Epithelial cell of prostate (primary cell): ENCODE data around the gene USE1.
A peak's percentile ranks its signal among the peaks of the same experiment; 100 is the strongest.

Experiments
- DNase-seq: peaks from one replicate; pipeline ENCODE4 v3.0.0-alpha.2; 2011; ENCODE audit warnings: low read depth, low spot score
- H3K27ac ChIP-seq: fragments of 450-650 bp; 2 replicates; pipeline ENCODE4 v1.5.1; 2017; ENCODE audit warnings: mild to moderate bottlenecking

USE1 gene

DNA sequence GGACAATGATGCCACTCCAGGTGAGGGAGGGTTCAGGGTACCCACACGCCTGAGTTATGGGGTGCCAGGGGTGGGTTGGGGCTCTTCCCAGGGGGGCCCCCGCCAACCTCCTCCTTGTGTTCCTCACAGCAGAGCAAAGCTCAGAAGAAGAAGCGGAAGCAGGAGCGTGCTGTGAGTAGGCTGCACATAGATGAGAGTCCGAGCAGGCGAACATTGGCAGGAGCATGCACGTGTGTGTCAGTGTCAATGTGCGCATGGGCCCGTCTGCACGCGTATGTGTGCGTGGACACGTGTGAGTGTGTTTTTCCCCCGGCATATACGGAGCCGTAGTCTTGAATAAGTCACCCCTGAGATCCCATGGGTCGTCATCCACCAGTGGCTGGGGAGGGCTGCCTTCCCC lies 12.4 kb upstream of the USE1 start:
- no peak overlapping the region for H3K27ac ChIP-seq
- DNase-seq = no peak

DNA sequence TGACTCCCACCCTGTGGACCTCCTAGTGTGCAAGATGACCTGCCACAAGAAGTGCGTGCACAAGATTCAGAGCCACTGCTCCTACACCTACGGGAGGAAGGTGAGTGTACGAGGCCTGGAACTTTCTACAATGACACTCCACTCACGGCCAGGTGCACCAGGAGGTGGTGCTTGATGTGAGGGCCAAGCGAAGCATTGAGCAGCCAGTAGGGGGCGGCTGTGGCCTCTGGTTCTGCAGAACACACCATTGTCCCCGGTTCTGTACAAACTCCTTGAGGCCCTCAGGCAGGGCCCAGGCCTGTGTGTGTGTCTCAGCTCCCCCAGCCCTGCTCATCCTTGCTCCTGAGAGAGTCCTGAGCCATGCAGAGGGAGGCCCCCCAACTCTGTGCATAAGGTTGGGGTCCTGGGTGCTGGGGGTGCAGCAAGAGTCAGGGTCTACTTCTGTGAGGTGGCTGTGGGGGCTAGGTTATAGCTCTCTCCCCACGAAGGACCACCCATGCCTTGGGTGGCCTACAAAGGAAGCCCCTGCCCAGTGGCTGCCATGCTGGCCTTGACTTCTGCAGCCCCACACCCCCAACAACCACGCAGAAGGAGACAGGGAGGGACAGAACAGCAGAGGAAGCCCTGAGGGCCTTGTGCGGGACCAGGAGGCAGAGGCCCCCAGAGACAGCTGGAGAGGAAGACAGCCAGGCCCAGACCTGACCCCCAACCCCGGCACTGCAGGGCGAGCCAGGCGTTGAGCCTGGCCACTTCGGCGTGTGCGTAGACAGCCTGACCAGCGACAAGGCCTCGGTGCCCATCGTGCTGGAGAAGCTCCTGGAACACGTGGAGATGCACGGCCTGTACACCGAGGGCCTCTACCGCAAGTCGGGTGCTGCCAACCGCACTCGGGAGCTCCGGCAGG lies 9.7 kb upstream of the USE1 start:
- DNase-seq = no peak
- no peak overlapping the region for H3K27ac ChIP-seq

DNA sequence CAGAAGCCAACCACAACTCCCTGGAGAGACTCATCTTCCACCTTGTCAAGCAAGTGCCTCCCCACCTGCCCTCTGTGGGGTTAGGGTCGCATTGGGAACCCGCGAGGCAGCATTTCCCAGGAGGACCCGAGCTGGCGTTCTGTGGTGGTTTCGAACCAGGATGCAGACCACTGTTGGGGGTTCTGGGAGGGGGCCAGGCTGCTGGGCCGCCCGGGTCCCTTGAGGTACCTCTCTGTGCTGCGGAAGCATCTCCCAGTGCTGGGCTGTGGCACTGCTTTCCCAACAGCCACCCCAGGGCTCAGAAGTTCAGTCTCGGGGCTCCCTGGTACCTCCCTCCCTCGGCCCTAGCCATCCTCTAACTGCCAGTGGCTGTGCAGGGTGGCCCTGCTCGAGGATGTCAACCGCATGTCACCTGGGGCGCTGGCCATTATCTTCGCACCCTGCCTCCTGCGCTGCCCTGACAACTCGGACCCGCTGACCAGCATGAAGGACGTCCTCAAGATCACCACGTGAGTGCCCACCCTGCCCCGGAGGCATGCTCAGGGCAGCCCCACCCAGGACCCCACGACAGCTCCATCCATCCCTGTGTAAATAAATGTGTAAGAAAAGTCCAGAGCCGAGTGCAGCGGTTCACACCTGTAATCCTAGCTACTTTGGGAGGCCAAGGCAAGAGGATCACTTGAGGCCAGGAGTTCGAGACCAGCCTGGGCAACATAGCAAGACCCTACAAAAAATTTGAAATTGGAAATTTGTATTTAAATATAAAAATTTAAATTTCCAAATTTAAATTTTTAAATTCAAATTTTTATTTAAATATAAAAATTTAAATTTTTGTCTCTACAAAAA lies 8.2 kb upstream of the USE1 start:
- no peak for DNase-seq
- H3K27ac ChIP-seq = no peak overlapping the region

DNA sequence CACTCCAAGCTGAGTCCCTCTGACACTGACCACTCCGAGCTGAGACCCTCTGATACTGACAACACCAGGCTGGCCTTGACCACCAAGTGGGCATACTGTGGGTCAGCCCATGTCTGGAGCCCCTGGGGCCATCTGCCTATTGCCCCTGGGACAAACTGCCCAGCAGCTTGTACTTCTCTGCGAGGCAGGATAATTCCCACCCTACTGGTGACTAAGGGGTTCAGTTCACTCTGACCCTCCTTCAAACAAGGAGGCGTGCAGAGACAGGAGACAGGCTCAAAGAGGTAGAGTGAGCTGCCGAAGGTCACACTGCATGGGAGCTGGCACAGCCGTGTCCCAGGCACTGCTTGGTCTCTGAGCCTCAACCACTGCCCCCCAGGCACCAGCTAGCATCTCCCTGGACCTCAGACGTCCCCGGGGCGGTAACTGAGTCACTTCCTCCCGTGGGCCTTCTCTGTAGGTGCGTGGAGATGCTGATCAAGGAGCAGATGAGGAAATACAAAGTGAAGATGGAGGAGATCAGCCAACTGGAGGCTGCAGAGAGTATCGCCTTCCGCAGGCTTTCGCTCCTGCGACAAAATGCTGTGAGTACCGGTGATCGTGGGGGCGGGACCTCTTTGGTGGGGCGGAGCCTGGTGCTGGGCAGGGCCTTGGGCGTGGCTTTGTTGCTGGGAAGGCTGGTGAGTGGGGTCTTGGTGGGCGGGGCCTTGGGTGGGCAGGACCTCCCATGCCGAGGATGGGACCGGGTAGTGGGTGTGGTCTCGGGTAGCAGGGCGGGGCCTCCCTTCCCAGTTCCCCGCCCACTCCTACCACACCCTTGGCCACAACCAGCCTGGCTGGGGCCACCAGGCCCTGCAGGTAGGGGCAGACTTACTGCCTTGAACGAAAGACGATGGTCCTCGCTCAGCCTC lies 5.8 kb upstream of the USE1 start:
- DNase-seq = no peak
- no peak overlapping the region for H3K27ac ChIP-seq

DNA sequence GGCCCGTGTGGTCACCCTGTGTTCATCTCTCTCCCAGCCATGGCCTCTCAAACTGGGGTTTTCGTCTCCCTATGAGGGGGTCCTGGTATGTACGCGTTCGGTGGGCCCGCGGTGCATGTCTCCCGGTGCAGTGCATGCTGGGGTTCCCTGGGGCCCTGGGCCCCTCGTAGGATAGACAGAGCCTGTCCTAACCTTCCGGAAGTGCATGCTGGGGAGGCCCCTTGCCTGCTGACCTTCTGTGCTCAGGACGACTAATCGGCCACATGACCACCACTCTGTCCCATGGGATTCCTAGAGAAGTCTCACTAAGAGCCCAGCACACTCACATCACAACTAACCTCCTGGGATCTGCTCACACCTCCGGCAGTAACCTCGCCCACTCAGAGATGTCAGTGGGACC lies 4.9 kb upstream of the USE1 start:
- H3K27ac ChIP-seq = no peak overlapping the region
- no peak for DNase-seq

DNA sequence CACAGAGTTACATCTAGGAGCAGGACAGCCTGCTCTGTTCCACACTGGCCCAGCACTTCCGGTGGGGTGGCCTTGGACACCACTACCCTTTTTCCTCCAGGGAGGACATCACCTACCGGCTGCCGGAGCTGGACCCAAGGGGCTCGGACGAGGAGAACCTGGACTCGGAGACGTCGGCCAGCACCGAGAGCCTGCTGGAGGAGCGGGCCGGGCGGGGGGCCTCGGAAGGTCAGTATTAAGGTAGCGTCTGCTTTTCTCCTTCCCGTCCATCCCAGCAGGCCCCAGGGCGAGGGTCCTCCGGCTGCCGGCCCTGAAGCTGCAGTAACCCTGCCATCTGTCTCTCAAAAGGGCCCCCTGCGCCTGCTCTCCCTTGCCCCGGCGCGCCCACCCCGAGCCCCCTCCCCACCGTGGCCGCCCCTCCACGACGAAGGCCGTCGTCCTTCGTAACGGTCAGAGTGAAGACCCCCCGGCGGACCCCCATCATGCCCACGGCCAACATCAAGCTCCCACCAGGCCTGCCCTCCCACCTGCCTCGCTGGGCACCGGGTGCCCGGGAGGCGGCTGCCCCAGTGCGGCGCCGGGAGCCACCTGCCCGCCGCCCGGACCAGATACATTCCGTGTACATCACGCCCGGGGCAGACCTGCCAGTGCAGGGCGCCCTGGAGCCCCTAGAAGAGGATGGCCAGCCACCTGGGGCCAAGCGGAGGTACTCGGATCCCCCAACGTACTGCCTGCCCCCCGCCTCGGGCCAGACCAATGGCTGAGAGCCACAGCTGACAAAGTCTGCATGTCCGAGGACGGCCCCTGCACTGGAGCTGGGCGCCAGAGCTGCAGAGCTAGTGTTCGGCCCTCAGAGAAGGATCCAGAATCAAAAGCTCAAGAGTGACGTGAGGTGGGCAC lies 3.4 kb upstream of the USE1 start:
- no peak for DNase-seq
- no peak overlapping the region for H3K27ac ChIP-seq

DNA sequence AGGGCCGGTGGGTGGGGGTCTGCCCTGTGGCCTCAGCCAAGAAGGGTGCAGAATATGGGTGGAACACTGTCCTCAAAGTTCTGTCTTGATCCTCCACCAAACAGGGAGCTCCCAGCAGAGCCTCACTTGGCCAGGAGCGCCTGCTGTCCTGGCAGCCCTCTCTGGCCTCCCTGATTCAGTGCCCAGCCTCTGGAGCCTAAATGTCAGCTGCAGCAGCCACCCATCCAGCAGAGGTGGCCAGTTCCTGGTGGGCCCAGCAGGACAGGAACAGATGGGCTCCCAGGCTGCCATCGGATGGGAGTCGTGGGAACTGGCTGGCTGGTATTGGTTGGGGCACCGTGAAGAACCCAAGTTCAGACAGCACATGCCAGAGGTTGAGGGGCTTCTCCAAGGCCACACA lies 1.8 kb upstream of the USE1 start:
- DNase-seq = no peak
- H3K27ac ChIP-seq = no peak overlapping the region

DNA sequence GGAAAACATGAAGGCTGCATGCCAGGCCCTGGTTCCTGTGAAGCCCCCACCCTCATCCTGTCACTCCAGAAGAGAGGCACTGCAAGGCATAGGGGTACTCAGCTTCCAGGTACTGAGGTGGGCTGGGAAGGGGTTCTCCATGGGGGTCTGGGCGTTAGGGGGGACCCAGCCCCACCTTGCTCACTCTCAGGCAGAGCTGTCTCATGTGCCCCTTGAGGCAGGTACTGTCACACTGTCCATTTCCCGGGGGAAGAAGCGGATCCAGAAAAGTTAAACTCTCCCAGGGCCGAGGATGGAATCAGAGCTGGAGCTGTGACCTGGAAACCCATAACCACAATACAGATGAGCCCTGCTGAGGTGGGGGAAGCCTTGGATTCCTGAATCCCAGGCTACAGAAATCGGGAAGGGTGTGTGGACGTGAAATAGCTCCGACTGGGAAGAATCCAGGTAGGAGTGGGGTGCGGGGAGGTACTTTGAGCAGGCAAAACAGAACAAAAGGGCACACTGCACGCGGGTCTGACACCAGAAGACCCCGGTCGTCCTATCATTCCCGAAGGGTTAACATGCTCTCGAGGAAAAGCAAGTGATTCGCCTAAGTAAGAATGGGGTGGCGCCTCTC lies 540 bp upstream of the USE1 start:
- DNase-seq = no peak
- peak overlapping the region; percentile 80 for H3K27ac ChIP-seq

DNA sequence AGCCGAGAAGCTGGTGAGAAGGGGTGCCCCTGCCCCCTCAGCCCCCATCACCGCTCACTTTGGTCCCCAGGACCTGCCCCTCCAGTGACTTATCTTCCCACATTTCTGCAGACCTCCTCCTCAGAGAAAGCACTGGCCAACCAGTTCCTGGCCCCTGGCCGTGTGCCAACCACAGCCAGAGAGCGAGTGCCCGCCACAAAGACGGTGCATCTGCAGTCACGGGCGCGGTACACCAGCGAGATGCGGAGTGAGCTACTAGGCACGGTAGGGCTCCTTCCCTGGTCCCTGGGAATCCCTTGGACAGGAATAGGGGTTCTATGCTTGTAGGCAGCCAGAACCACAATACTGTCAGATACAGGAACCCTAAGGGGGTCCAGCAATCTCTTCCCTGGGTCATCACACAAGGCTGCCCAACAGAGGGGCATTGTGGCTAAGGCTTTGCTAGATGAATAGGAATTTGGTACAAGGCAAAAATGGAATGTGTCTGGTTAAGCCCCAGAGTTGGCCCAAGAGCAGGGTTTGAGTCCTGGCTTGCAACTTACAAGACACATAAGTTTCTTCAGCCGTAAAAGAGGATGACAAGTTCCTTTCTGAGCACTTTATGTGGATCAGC lies 1.0 kb downstream of the USE1 start:
- H3K27ac ChIP-seq = no peak overlapping the region

DNA sequence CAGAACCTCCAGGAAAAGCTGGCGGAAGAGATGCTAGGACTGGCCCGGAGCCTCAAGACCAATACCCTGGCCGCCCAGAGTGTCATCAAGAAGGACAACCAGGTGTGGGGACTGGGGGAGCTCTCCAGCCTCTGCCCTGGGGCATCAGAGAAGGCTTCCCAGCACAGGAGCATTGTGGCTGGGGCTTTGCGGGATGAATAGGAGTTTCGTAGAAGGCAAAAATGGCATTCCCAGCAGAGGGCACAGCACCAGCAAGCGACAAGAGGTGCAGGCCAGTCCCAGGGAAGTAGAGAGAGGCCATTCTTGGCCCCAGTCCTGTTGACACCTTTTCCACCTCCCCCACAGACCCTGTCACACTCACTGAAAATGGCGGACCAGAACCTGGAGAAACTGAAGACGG lies 4.1 kb downstream of the USE1 start:
- DNase-seq = no peak
- H3K27ac ChIP-seq = no peak overlapping the region

More for the DNA sequence above, 1.0 kb downstream of the USE1 start:
- no peak for DNase-seq

DNA sequence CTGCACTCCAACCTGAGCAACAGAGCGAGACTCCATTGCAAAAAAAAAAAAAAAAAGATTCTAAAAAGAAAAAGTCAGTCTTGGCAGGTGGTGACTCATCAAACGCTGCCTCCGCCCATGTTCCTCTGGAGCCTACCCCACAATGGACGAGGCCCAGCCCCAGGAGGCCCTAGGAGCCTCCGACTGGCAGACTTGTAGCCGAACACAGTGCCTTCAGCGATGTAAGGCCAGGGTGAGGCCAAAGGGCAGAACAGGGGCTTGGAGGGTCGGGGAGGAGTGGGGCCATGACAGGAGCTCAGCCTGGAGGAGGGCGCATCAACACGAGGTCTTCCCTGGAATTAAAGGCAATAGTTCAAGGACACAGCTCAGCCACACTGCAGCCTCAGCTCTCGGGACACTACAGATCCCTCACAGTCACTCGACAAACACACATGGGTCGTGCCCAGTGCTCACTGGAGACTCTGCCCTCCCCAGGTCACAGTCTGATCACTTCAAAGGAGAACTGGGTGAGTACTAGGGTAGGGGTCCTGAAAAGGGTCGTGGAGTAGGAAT lies 5.1 kb downstream of the USE1 start:
- DNase-seq = no peak
- H3K27ac ChIP-seq = no peak overlapping the region

DNA sequence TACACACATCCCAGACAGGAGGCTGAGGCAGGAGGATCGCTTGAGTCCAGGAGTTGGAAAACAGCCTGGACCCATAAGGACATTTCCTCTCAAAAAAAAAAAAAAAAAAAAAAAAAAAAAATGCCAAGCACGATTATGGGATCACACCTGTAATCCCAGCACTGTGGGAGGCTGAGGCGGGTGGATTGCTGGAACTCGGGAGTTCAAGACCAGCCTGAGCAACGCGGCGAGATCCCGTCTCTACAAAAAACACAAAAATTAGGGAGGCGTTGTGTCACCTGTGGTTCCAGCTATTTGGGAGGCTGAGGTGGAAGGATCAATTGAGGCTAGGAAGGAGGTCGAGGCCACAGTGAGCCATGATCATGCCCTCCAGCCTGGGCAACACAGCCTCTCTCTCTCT lies 9.9 kb downstream of the USE1 start:
- DNase-seq = no peak
- no peak overlapping the region for H3K27ac ChIP-seq

DNA sequence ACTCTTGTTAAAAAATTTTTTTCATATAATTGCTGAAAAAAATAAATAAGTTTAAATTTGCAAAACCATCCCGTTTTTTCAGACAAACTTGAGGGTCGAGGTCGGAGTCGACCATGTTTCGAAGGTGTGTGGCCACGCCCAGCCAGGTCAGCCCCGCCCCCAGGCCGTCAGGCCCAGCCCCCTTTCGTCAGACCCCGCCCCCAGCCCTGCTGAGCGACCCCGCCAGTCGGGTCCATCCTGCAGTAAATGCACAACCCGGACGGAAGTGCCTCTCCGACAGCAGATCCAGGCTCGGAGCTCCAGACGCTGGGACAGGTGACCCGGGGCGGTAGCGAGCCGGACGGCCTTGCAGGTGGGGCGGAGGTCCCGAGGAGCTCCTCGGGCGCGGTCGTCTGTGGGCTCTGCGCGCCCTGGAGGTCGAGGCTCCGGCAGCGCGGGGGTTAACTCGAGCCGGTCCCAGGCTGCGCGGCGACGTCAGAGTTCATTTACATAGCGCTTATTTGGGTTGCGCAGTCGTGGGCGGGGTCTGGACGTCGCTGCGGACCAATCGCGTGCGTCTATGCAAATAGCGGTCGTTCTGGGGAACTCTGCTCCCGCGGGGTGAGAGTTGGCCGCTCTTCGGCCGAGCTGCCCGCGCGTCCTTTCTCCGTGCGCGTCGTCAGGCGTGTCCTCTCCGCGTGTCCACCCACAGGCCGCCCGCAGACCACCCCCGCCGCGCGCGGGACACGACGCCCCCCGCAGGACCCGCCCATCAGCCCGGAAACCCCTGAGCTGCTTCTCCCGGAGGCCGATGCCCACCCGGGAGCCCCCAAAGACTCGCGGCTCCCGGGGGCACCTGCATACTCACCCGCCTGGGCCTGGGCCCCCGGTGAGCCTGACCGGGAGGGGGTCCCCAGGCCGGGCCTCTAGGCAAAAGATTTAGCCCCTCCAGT lies 11.1 kb downstream of the USE1 start, which contains the start of gene OCEL1:
Gene OCEL1 (plus strand): TSS at position 225 of the 932 bp plus-strand sequence. CDS start 22 bp downstream, at position 247.
- H3K27ac ChIP-seq = peak within 1 kb of the TSS; percentile 74
- DNase-seq = peak; percentile 85

DNA sequence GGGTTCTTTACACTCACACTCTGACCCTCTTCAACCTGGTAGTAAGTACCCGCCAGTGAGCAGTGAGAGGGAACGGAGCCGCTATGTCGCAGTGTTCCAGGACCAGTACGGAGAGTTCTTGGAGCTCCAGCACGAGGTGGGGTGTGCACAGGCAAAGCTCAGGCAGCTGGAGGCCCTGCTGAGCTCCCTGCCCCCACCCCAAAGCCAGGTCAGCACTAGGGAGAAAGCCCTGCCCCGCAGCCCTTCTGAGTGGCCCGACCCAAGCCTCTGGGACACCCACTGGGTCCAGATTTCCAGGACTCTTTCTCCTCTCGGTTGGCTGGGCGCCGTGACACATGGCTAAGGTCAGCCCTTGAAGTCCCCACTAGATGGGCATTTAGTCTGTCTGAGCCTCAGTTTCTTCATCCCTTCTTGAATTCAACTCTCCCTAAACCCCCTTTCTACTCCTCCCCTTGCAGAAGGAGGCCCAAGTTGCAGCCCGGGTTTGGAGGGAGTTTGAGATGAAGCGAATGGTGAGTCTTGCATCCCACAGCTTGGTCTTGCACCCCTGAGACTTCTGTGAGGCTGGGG lies 12.7 kb downstream of the USE1 start:
- H3K27ac ChIP-seq = no peak overlapping the region
- DNase-seq = no peak

DNA sequence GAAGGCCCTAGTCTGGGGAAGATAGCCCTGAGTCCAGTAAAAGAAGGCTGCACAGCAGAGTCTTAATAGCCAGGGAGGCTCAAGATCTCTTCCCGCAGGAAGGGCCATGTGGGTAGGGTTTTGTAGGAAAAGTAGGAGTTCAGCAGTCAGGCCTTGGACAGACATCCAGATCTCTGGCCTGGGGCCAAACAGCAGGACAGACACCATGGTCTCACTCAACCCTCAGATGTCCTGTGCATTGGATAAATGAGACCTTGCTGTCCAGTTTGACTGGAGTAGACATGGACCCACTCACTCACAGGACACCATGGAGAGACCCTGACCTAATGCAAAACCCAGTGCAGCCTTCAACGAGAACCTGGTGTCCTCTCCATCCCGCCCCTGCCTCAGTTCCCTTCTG lies 14.7 kb downstream of the USE1 start:
- H3K27ac ChIP-seq = no peak overlapping the region
- DNase-seq = no peak

DNA sequence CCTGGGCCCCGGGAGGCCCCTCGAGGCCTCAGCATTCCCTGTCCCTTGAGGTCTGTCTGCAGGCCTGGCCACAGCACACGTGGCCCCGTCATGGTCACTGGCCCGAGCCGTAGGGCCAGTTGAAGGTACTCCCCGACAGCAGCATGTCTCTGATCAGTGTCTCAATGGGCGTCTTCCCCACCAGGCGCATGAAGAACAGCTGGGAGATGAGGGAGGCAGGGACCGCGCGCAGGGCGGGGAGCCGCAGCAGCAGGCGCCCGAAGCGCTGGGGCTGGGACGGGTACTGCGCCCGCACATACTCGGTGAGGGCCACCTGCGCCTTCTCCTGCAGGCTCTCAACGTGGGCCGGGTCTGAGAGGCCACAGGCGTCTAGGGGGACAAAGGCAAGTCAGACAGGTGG lies 17.1 kb downstream of the USE1 start:
- H3K27ac ChIP-seq = no peak overlapping the region
- no peak for DNase-seq

DNA sequence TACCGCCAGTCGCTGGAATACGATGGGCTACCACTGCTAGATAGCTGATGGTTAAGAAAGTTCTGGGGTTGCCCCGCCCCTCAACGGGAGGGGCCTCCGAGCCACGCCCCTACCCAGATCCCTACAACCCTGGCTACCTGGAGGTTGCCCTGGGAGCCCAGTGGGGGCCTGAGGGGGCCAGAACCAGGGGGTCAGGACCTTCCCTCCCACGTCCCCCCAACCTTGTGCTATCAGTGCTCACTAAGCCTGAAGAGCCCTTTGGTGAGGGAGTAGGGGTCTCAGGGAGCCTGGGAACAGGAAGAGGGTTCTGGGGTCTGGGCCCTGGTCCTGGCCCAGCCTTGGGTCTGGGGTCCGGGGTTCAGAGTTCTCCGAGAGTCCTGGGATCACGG lies 19.7 kb downstream of the USE1 start:
- peak overlapping the region; percentile 59 for H3K27ac ChIP-seq
- DNase-seq = no peak
